H1 (cell line): ENCODE data around the gene SLC52A3. TPM values are rescaled to one million over a fixed set of nuclear protein-coding genes. Genes with fewer than 3 reads are reported as not detected.
A peak's percentile ranks its signal among the peaks of the same experiment; 100 is the strongest.

Experiments used
- CTCF ChIA-PET: fragments of 300-600 bp; sonication (Branson Sonifier 250); formaldehyde crosslinking; loops from one replicate; lab custom pipeline; 2021; ENCODE audit not compliant: partially characterized antibody; lab: Charles Lee
- POLR2A ChIA-PET: fragments of 300-600 bp; sonication (Branson Sonifier 250); formaldehyde crosslinking; loops from one replicate; lab custom pipeline; 2021; ENCODE audit warnings: inconsistent platforms; ENCODE audit not compliant: partially characterized antibody; lab: Charles Lee
- DNase-seq, 2 experiments: peaks; one replicate each; pipeline versions ENCODE4 v3.0.0 to v3.0.0-alpha.2; 2010 to 2022; ENCODE audit warnings: low spot score in 2 of 2, low read depth in 1 of 2, mixed read lengths in 1 of 2
- FAIRE-seq: peaks from 2 replicates; lab custom pipeline; 2011; peaks lifted over from hg19 to GRCh38; lab: Jason Lieb, UNC
- H2AFZ ChIP-seq: 2 replicates; pipeline ENCODE4 v1.8.1; 2012; ENCODE audit warnings: low read length, inconsistent platforms
- H2AK5ac ChIP-seq: 2 replicates; pipeline ENCODE4 v1.6.1; 2013; ENCODE audit warnings: low read depth, low read length
- H2BK120ac ChIP-seq: replicated peaks from 2 replicates; pipeline ENCODE3; 2013; ENCODE audit warnings: low read depth, low read length, inconsistent platforms
- H2BK12ac ChIP-seq: 2 replicates; pipeline ENCODE4 v1.6.1; 2013; ENCODE audit warnings: low read depth, low read length
- H2BK15ac ChIP-seq: 2 replicates; pipeline ENCODE4 v1.6.1; 2013; ENCODE audit warnings: low read length
- H2BK20ac ChIP-seq: 2 replicates; pipeline ENCODE4 v1.6.1; 2013; ENCODE audit warnings: low read length
- H2BK5ac ChIP-seq: 2 replicates; pipeline ENCODE4 v1.6.1; 2013; ENCODE audit warnings: low read depth, low read length
- H3K14ac ChIP-seq: 2 replicates; pipeline ENCODE4 v1.6.1; 2013; ENCODE audit warnings: inconsistent platforms; ENCODE audit not compliant: insufficient read length
- H3K18ac ChIP-seq: 2 replicates; pipeline ENCODE4 v1.6.1; 2013; ENCODE audit warnings: low read length; ENCODE audit errors: extremely low read depth
- H3K23ac ChIP-seq: 2 replicates; pipeline ENCODE4 v1.6.1; 2013; ENCODE audit warnings: inconsistent platforms; ENCODE audit not compliant: insufficient read length
- H3K23me2 ChIP-seq: 2 replicates; pipeline ENCODE4 v1.6.1; 2013; ENCODE audit warnings: low read depth, low read length
- H3K27ac ChIP-seq: 2 replicates; pipeline ENCODE4 v1.6.1; 2011; ENCODE audit warnings: low read depth, low read length, inconsistent platforms
- H3K27me3 ChIP-seq, 4 experiments: replicated peaks in 1 of 4; 1 replicate in 1 of 4; 2 replicates in 3 of 4; pipeline versions ENCODE4 v1.6.1 to v1.8.1; 2011 to 2013; ENCODE audit warnings: low read length in 3 of 4, mild to moderate bottlenecking in 3 of 4, inconsistent platforms in 2 of 4, mixed read lengths in 2 of 4, moderate library complexity in 1 of 4; ENCODE audit not compliant: control insufficient read depth in 3 of 4, insufficient read depth in 3 of 4; ENCODE audit errors: extremely low read depth in 1 of 4
- H3K36me3 ChIP-seq, 4 experiments: 2 replicates each; pipeline versions ENCODE4 v1.6.1 to v1.8.1; 2011 to 2013; ENCODE audit warnings: mild to moderate bottlenecking in 4 of 4, low read length in 3 of 4, moderate library complexity in 2 of 4, control low read depth in 1 of 4, inconsistent platforms in 1 of 4; ENCODE audit not compliant: insufficient read depth in 4 of 4, control insufficient read depth in 2 of 4
- H3K4ac ChIP-seq: replicated peaks from 2 replicates; pipeline ENCODE3; 2013; ENCODE audit warnings: low read length, low read depth, mixed read lengths, inconsistent platforms; ENCODE audit not compliant: insufficient read length
- H3K4me1 ChIP-seq, 4 experiments: replicated peaks in 1 of 4; 1 replicate in 1 of 4; 2 replicates in 3 of 4; pipeline versions ENCODE4 v1.6.1 to v1.8.1; 2011 to 2013; ENCODE audit warnings: low read length in 3 of 4, inconsistent platforms in 2 of 4, mixed read lengths in 1 of 4; ENCODE audit not compliant: insufficient read depth in 4 of 4, control insufficient read depth in 3 of 4
- H3K4me2 ChIP-seq, 2 experiments: 2 replicates each; pipeline versions ENCODE4 v1.6.1 to v1.8.1; 2011 to 2013; ENCODE audit warnings: low read depth in 2 of 2, low read length in 2 of 2, control low read depth in 1 of 2, inconsistent platforms in 1 of 2, mild to moderate bottlenecking in 1 of 2; ENCODE audit not compliant: insufficient read depth in 1 of 2
- H3K4me3 ChIP-seq, 4 experiments: fragments of 200-600, 300-600 bp in 1 of 4; sonication (generic), shearing (Covaris generic), sonication (Bioruptor Twin) in 1 of 4; 2 replicates each; pipeline versions ENCODE4 v1.5.1 to v1.8.1; 2011 to 2016; ENCODE audit warnings: low read length in 4 of 4, low read depth in 3 of 4, control low read depth in 2 of 4, inconsistent platforms in 2 of 4, mild to moderate bottlenecking in 2 of 4, mixed read lengths in 1 of 4, moderate library complexity in 1 of 4; ENCODE audit not compliant: insufficient read depth in 2 of 4; ENCODE audit errors: extremely low read depth in 1 of 4
- H3K56ac ChIP-seq: replicated peaks from 2 replicates; pipeline ENCODE3; 2013; ENCODE audit warnings: low read depth, mild to moderate bottlenecking, mixed read lengths, low read length, inconsistent platforms; ENCODE audit not compliant: insufficient read length
- H3K79me1 ChIP-seq: 2 replicates; pipeline ENCODE4 v1.6.1; 2013; ENCODE audit warnings: low read depth, low read length, control low read depth
- H3K79me2 ChIP-seq, 2 experiments: 2 replicates each; pipeline versions ENCODE4 v1.6.1 to v1.8.1; 2012 to 2013; ENCODE audit warnings: low read length in 2 of 2, mild to moderate bottlenecking in 2 of 2, inconsistent platforms in 1 of 2; ENCODE audit not compliant: insufficient read depth in 2 of 2, control insufficient read depth in 1 of 2
- H3K9ac ChIP-seq, 4 experiments: replicated peaks in 1 of 4; 1 replicate in 1 of 4; 2 replicates in 3 of 4; pipeline versions ENCODE4 v1.6.1 to v1.8.1; 2011 to 2013; ENCODE audit warnings: low read depth in 3 of 4, low read length in 3 of 4, control low read depth in 2 of 4, mild to moderate bottlenecking in 2 of 4, moderate library complexity in 2 of 4, inconsistent platforms in 1 of 4; ENCODE audit errors: extremely low read depth in 1 of 4
- H3K9me3 ChIP-seq, 2 experiments: 2 replicates each; pipeline versions ENCODE4 v1.6.1 to v1.8.1; 2012 to 2013; ENCODE audit warnings: mild to moderate bottlenecking in 2 of 2, moderate library complexity in 2 of 2, control low read depth in 1 of 2, inconsistent platforms in 1 of 2, low read depth in 1 of 2, low read length in 1 of 2, mixed read lengths in 1 of 2; ENCODE audit not compliant: insufficient read depth in 2 of 2
- H4K20me1 ChIP-seq, 2 experiments: replicated peaks in 1 of 2; 2 replicates each; pipeline versions ENCODE3 to v1.8.1; 2011 to 2013; ENCODE audit warnings: inconsistent platforms in 2 of 2, low read length in 2 of 2, mild to moderate bottlenecking in 1 of 2; ENCODE audit not compliant: insufficient read depth in 2 of 2, control insufficient read depth in 1 of 2
- H4K5ac ChIP-seq: 2 replicates; pipeline ENCODE4 v1.6.1; 2013; ENCODE audit warnings: low read length, low read depth, mixed read lengths, inconsistent platforms; ENCODE audit not compliant: insufficient read length
- H4K8ac ChIP-seq: 2 replicates; pipeline ENCODE4 v1.8.0; 2013; ENCODE audit warnings: mild to moderate bottlenecking, moderate library complexity, low read length, inconsistent platforms; ENCODE audit not compliant: insufficient read depth; ENCODE audit errors: extremely low read depth
- H4K91ac ChIP-seq: replicated peaks from 2 replicates; pipeline ENCODE3; 2013; ENCODE audit warnings: low read length, mixed read lengths, inconsistent platforms; ENCODE audit not compliant: insufficient read length
- KDM5A ChIP-seq: fragments of 200-600 bp; IDR thresholded peaks from 2 replicates; pipeline ENCODE4 v1.7.1; 2012; ENCODE audit warnings: mild to moderate bottlenecking, low read length, inconsistent platforms, mixed read lengths
- RBBP5 ChIP-seq: IDR thresholded peaks from 2 replicates; pipeline ENCODE4 v1.7.1; 2012; ENCODE audit warnings: low read depth, mild to moderate bottlenecking, inconsistent platforms, low read length, moderate library complexity, borderline replicate concordance
- RFX5 ChIP-seq: IDR thresholded peaks from 2 replicates; pipeline ENCODE4 v1.6.1; 2011; ENCODE audit warnings: low read depth, low read length, improper control_type of control experiment, borderline replicate concordance
- WGBS, 2 experiments: shearing (Covaris generic) in 1 of 2; methylation state at CpG; one replicate each; pipeline versions ENCODE4 v1.1.6 to v1.1.7; 2013 to 2015; ENCODE audit warnings: low lambda C conversion rate in 2 of 2, mixed read lengths in 2 of 2, inconsistent platforms in 1 of 2, low coverage in 1 of 2, missing lambda C conversion rate in 1 of 2; ENCODE audit not compliant: insufficient replicate concordance in 2 of 2, insufficient coverage in 1 of 2, insufficient read length in 1 of 2; ENCODE audit errors: extremely low coverage in 1 of 2, missing lambda C conversion rate in 1 of 2; 5-methylcytosine and 5-hydroxymethylcytosine counted together
- polyA plus RNA-seq, 7 experiments: library from polyadenylated mRNA; depleted of rRNA in 3 of 7; stranded (reverse) in 5 of 7; unstranded in 2 of 7; fragments of >200 nt in 5 of 7; fragments of 200-250 nt in 2 of 7; gene quantifications; 1 replicate in 5 of 7; 2 replicates in 1 of 7; 4 replicates in 1 of 7; pipeline versions ENCODE4 v1.2.1 to v1.2.3, GENCODE V29; 2011 to 2013; ENCODE audit warnings: missing spikeins in 2 of 7, mixed read lengths in 2 of 7
- total RNA-seq: library from RNA; stranded (reverse); fragmentation: NEBNext Ultra II Directional; extraction: Animal tissue kit (Norgen Biotek cat#: 25700); gene quantifications from 2 replicates; pipeline ENCODE4 v1.2.1, GENCODE V29; 2021

The SLC52A3 gene
- total and polyA plus RNA-seq, 2 of the 8 experiments (the other 6 are each of a cell fraction or from before 2014, with no cell fraction given), result 2.3 to 4.2 TPM

- Histone ChIP-seq H4K20me1 (peaks cover 0 to 3% of the 10 kb centered on the region in 2 experiments), H3K36me3 (no peaks in the 10 kb centered on the region), H4K8ac (no peak overlapping the region), H2AFZ (no peak overlapping the region), H3K4me2 (no peak overlapping the region), H2BK15ac (peak overlapping the region; percentile 46; the same call in 1 of the 2 replicates), H3K23ac (no peak overlapping the region), H3K79me1 (no peaks in the 10 kb centered on the region), H3K23me2 (no peaks in the 10 kb centered on the region), H3K4me3 (no peak overlapping the region), H4K91ac (no peak overlapping the region), H3K14ac (no peak overlapping the region), H3K4me1 (peaks cover 0 to 4% (median 2%) of the 10 kb centered on the region in 4 experiments; a peak in 4 of 7 replicates), H2BK120ac (no peak overlapping the region), H2BK5ac (no peak overlapping the region), H3K9me3 (no peaks in the 10 kb centered on the region), H3K4ac (no peak overlapping the region), H2BK12ac (no peak overlapping the region), H3K9ac (no peak overlapping the region), H3K79me2 (no peaks in the 10 kb centered on the region), H2AK5ac (no peak overlapping the region), H2BK20ac (no peak overlapping the region), H3K56ac (no peak overlapping the region), H3K27ac (no peak overlapping the region), H3K27me3 (peaks cover 0 to 8% (median 4%) of the 10 kb centered on the region in 4 experiments; a peak in 5 of 7 replicates), H3K18ac (no peak overlapping the region), H4K5ac (no peak overlapping the region)
- TF ChIP-seq KDM5A (no peak), RFX5 (no peak), RBBP5 (no peak)
- ChIA-PET POLR2A (interaction anchor here (1.7 kb wide), 1 partner anchor 22 kb away, joined by 5 read pairs; no protein-coding TSS in a partner anchor), CTCF (interaction anchor here (0.6 to 3.3 kb wide), 10 partner anchors 15 to 200 kb away, joined by 3 to 18 read pairs (median 4); partner anchors contain the start of gene SLC52A3)
- WGBS, 2 experiments, result 85% methylated on average over 8 of the region's 8 CpGs; no CpG with 5 or more reads in 1 of the 2 experiments
- no peak for DNase-seq
- FAIRE-seq, result no peak
Observed at GRCh38 chr20:731891-732560, 36.3 kb downstream of the SLC52A3 start.
